ENCODE results near the gene STRN. TPM values are rescaled to one million over a fixed set of nuclear protein-coding genes. Genes with fewer than 3 reads are reported as not detected.
"Not testable (repeated sequence)": the region's sequence is repeated elsewhere in the genome, so short reads cannot be mapped to it uniquely, and the experiment has no call there.

STRN gene
- total RNA-seq, 1 donor: 16.4 TPM

- TF ChIP-seq CTCF (IDR thresholded peaks at IDR 0.05; ENCODE audit: insufficient read depth, low read depth, low read length): no peak
- no peak overlapping the region for H3K4me3 ChIP-seq (ENCODE audit: low read depth, low read length)
- no peak for DNase-seq (ENCODE audit: low read depth)
These were observed 126.2 kb downstream of the STRN start for GRCh38 chr2:36839976-36840617.

- H3K4me3 ChIP-seq (ENCODE audit: low read depth, low read length): no peak overlapping the region
- TF ChIP-seq CTCF (IDR thresholded peaks at IDR 0.05; ENCODE audit: insufficient read depth, low read depth, low read length): no peak
- no peak for DNase-seq (ENCODE audit: low read depth)
These were observed 131.4 kb downstream of the STRN start for GRCh38 chr2:36834731-36835524.

- no peak overlapping the region for H3K4me3 ChIP-seq (ENCODE audit: low read depth, low read length)
- no peak for TF ChIP-seq CTCF (IDR thresholded peaks at IDR 0.05; ENCODE audit: insufficient read depth, low read depth, low read length)
- no peak for DNase-seq (ENCODE audit: low read depth)
These were observed 132.1 kb downstream of the STRN start for GRCh38 chr2:36834203-36834602.

- H3K4me3 ChIP-seq (ENCODE audit: low read depth, low read length): no peak overlapping the region
- TF ChIP-seq CTCF (IDR thresholded peaks at IDR 0.05; ENCODE audit: insufficient read depth, low read depth, low read length): no peak
- no peak for DNase-seq (ENCODE audit: low read depth)
These were observed 135.2 kb downstream of the STRN start for GRCh38 chr2:36831185-36831584.

GRCh38 chr2:36824683-36825082, 141.7 kb downstream of the STRN start:
- DNase-seq (ENCODE audit: low read depth); H3K4me3 ChIP-seq (ENCODE audit: low read depth, low read length): not testable (repeated sequence)

- no peak for DNase-seq (ENCODE audit: low read depth)
- no peak for TF ChIP-seq CTCF (IDR thresholded peaks at IDR 0.05; ENCODE audit: insufficient read depth, low read depth, low read length)
- H3K4me3 ChIP-seq (ENCODE audit: low read depth, low read length): no peak overlapping the region
These were observed 142.1 kb downstream of the STRN start for GRCh38 chr2:36824273-36824672.

GRCh38 chr2:36823862-36824261, 142.5 kb downstream of the STRN start:
- H3K4me3 ChIP-seq (ENCODE audit: low read depth, low read length): no peak overlapping the region
- no peak for TF ChIP-seq CTCF (IDR thresholded peaks at IDR 0.05; ENCODE audit: insufficient read depth, low read depth, low read length)
- no peak for DNase-seq (ENCODE audit: low read depth)

Data from fibroblast of villous mesenchyme (primary cell).